HCEC 1CT (cell line): ENCODE data around the gene SLC16A8.

Experiments used
- DNase-seq: peaks from one replicate; pipeline ENCODE4 v3.0.0-alpha.2; 2017

Gene SLC16A8

GRCh38 chr22:38112381-38112780 lies 28.4 kb upstream of the SLC16A8 start:
- DNase-seq = no peak

GRCh38 chr22:38111925-38112355 lies 28.0 kb upstream of the SLC16A8 start:
- DNase-seq = no peak

GRCh38 chr22:38110863-38111852 lies 27.2 kb upstream of the SLC16A8 start:
- no peak for DNase-seq

- no peak for DNase-seq
Measured at GRCh38 chr22:38110008-38110862, 26.3 kb upstream of the SLC16A8 start, which contains the start of gene BAIAP2L2. BAIAP2L2 (minus strand) TSS chr22:38110684; CDS start chr22:38110525, 159 bp downstream.

- no peak for DNase-seq
Measured at GRCh38 chr22:38109371-38110001, 25.5 kb upstream of the SLC16A8 start.

- no peak for DNase-seq
Measured at GRCh38 chr22:38108561-38109319, 24.8 kb upstream of the SLC16A8 start.

GRCh38 chr22:38107692-38108515 lies 23.9 kb upstream of the SLC16A8 start:
- no peak for DNase-seq

- DNase-seq = no peak
Measured at GRCh38 chr22:38106814-38107578, 23.0 kb upstream of the SLC16A8 start.

GRCh38 chr22:38104084-38104483 lies 20.1 kb upstream of the SLC16A8 start:
- DNase-seq = no peak

- no peak for DNase-seq
Measured at GRCh38 chr22:38103641-38104040, 19.7 kb upstream of the SLC16A8 start.

GRCh38 chr22:38098410-38099249 lies 14.6 kb upstream of the SLC16A8 start:
- DNase-seq = peak; percentile 45

- DNase-seq = no peak
Measured at GRCh38 chr22:38097557-38098409, 13.8 kb upstream of the SLC16A8 start.

- no peak for DNase-seq
Measured at GRCh38 chr22:38097058-38097457, 13.1 kb upstream of the SLC16A8 start.

GRCh38 chr22:38089474-38089851 lies 5.5 kb upstream of the SLC16A8 start:
- no peak for DNase-seq

- DNase-seq = no peak
Measured at GRCh38 chr22:38088629-38089473, 4.9 kb upstream of the SLC16A8 start.

- no peak for DNase-seq
Measured at GRCh38 chr22:38087855-38088254, 3.9 kb upstream of the SLC16A8 start.

GRCh38 chr22:38086942-38087341 lies 3.0 kb upstream of the SLC16A8 start:
- no peak for DNase-seq
